ENCODE results near the gene RNF26. TPM values are rescaled to one million over a fixed set of nuclear protein-coding genes. Genes with fewer than 3 reads are reported as not detected.
A peak's percentile ranks its signal among the peaks of the same experiment; 100 is the strongest.

The RNF26 gene
- total and polyA plus RNA-seq, 2 donors (not counting 3 experiments of a cell fraction or from before 2014, with no cell fraction given): 40.1 to 43.8 TPM

DNA sequence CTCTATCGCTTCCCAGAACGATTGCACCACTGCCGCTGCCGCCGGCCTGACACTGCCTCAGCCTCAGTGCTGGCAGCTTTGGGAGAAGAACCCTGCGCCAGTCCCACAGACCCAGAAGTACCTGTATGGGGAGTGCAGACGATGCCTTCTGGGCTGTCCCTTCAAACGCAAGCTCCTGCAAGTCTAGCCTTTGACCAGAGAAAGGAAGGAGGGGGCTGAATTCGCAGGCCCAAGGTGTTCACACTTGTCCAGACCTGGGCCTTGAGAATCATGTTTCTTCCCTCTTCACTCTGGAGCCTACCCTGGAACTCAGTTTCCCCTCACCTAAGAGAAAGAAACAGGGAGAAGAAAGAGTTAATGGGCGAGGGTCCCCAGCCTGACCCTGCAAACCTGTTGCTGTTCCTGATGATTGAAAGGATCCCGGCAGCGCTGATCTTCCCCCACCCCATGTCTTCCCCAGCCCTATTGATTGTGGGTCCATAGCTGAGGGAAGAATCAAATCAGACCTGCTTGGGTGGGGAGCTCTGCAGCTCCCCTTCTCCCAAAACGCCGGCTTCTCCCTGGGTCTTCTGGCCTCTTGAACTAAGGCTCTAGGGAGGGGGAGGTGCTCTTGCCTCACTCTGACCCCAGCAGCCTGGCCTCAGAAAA, 16.6 kb upstream of the RNF26 start:
- ChIA-PET CTCF (interaction anchor here (3.3 to 15.9 kb wide), 3 partner anchors 10 to 112 kb away, joined by 17 to 301 read pairs (median 136); partner anchors contain the start of genes C1QTNF5 and CBL), POLR2A (interaction anchor here (1.1 to 2.6 kb wide), 9 partner anchors 10 to 223 kb away, joined by 3 to 18 read pairs (median 9); partner anchors contain the start of genes C1QTNF5 and DPAGT1)
- H3K9me1 ChIP-seq (replicated peaks; ENCODE audit: control insufficient read depth, extremely low read depth, insufficient read depth, low read length): no peaks in the 10 kb centered on the region
- H3K4me3 ChIP-seq (replicated peaks in 1 of 3; ENCODE audit: insufficient read depth in 1 of 3, low read depth in 1 of 3, low read length in 3 of 3): peak overlapping the region in 2 of 3 experiments; percentile 29 to 87
- H2AFZ ChIP-seq (ENCODE audit: low read depth, low read length): no peak overlapping the region
- no peak for DNase-seq (ENCODE audit: low read depth, low spot score)
- H3K27ac ChIP-seq (ENCODE audit: insufficient read depth, low read depth, low read length): peak overlapping the region; percentile 93
- H3K4me2 ChIP-seq (ENCODE audit: insufficient read depth, low read length): peak overlapping the region; percentile 6
- dilution Hi-C loops (cut with MboI; ENCODE audit: extremely low pct_ligation_motif_present, low sequenced_read_pairs): no loop called here
- H3K4me1 ChIP-seq (ENCODE audit: control insufficient read depth, extremely low read depth, insufficient read depth, low read length): peaks cover 66% of the 10 kb centered on the region
- no peaks in the 10 kb centered on the region for H3K27me3 ChIP-seq (ENCODE audit: control insufficient read depth in 2 of 2, insufficient read depth in 2 of 2, low read length in 2 of 2)
- BruUV-seq (replicated peaks): TSS peak; percentile 15
- no peak for FAIRE-seq
- TF ChIP-seq CTCF (IDR thresholded peaks at IDR 0.05; ENCODE audit: extremely low read depth in 1 of 2, insufficient read depth in 1 of 2, low read depth in 1 of 2, low read length in 2 of 2) (no peak), FOS (IDR thresholded peaks at IDR 0.05; ENCODE audit: borderline replicate concordance, insufficient read depth, low read length) (no peak), EZH2 (IDR thresholded peaks at IDR 0.05; ENCODE audit: borderline replicate concordance, low read depth, low read length, severe bottlenecking) (no peak), POLR2AphosphoS5 (IDR thresholded peaks at IDR 0.05; ENCODE audit: insufficient read depth, low read depth, low read length) (no peak), JUN (IDR thresholded peaks at IDR 0.05; ENCODE audit: borderline replicate concordance, insufficient read depth, insufficient read length, low read depth) (no peak), MYC (IDR thresholded peaks at IDR 0.05; ENCODE audit: low read depth, low read length) (no peak), GATA2 (IDR thresholded peaks at IDR 0.05; ENCODE audit: insufficient read depth, insufficient read length, low read depth, low read length) (no peak), POLR2A (IDR thresholded peaks at IDR 0.05; ENCODE audit: low read depth, low read length) (no peak)
- TF ChIP-seq, protein P1, sequence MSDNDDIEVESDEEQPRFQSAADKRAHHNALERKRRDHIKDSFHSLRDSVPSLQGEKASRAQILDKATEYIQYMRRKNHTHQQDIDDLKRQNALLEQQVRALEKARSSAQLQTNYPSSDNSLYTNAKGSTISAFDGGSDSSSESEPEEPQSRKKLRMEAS (IDR thresholded peaks at IDR 0.05; ENCODE audit: insufficient read depth, insufficient read length): no peak
- peaks cover 8 to 17% of the 10 kb centered on the region in 2 experiments for H3K36me3 ChIP-seq (ENCODE audit: control insufficient read depth in 2 of 2, extremely low read depth in 1 of 2, insufficient read depth in 2 of 2, low read length in 2 of 2)
- H3K9ac ChIP-seq (replicated peaks; ENCODE audit: extremely low read depth, insufficient read depth, low read length): peak overlapping the region; percentile 65
- intact Hi-C loops (cut with micrococcal nuclease): loop anchor here (5.0 kb wide), 2 partner anchors 250 to 405 kb away; partner anchors contain the start of gene VPS11
- H3K79me2 ChIP-seq (ENCODE audit: control insufficient read depth, insufficient read depth, low read length): peaks cover 48% of the 10 kb centered on the region
- no peaks in the 10 kb centered on the region for H4K20me1 ChIP-seq (replicated peaks; ENCODE audit: control insufficient read depth, extremely low read depth, insufficient read depth, low read length)
- H3K9me3 ChIP-seq (replicated peaks; ENCODE audit: control insufficient read depth, insufficient read depth, low read length): no peaks in the 10 kb centered on the region
